ENCODE measurements around the gene DAB2. TPM values are rescaled to one million over a fixed set of nuclear protein-coding genes. Genes with fewer than 3 reads are reported as not detected.

Gene DAB2
- total RNA-seq, 2 experiments from 2014 or later: 2.3 to 2.9 TPM

Other genes starting within 250 kb of the DAB2 start
- 100 to 1,000 TPM; 355 to 358 TPM for gene FYB1, start 205.4 kb downstream of the DAB2 start, total RNA-seq
- gene C9, start 60.5 kb downstream of the DAB2 start, total RNA-seq: not detected